Activated CD8-positive, alpha-beta memory T cell treated with anti-CD3 and anti-CD28 coated beads for 36 hours (primary cell): ENCODE measurements around the gene BAK1. TPM values are rescaled to one million over a fixed set of nuclear protein-coding genes. Genes with fewer than 3 reads are reported as not detected.
"Not testable (repeated sequence)": the region's sequence is repeated elsewhere in the genome, so short reads cannot be mapped to it uniquely, and the experiment has no call there.

Experiments used
- CTCF ChIA-PET: fragments of 350-600 bp; sonication (Branson Sonifier 250); formaldehyde crosslinking; loops from one replicate; lab custom pipeline; 2021; ENCODE audit warnings: antibody characterized with exemption; lab: Charles Lee
- POLR2A ChIA-PET: fragments of 350-600 bp; sonication (Branson Sonifier 250); formaldehyde crosslinking; loops from one replicate; lab custom pipeline; 2021; ENCODE audit warnings: antibody characterized with exemption; lab: Charles Lee
- total RNA-seq, 2 experiments: library from RNA; stranded (reverse); gene quantifications; one replicate each; pipeline ENCODE4 v1.2.3, GENCODE V29; 2021

Gene BAK1
- total RNA-seq, 2 experiments from 2014 or later, result 45.2 to 46.3 TPM

DNA sequence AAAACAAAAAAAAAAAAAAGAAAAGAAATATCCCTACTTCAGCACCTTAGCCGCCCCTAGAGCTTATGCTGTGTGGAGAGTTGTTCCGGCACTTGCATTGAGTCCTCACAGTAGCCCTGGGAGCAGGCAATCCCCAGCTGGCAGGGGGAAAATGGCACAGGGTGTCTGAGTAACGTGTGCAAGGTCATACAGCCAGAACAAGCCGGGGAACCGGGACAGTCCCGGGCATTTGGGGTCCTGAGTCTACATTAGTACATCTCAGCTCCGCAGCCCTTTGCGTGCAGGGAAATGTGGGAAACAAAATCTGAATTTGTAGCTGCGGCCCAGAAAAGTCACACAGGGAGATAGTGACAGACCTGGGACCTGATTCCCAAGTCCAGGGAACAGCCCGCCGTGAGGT, 3.4 kb downstream of the BAK1 start:
- ChIA-PET CTCF (interaction anchor here (1.3 kb wide), 1 partner anchor 9 kb away, joined by 3 read pairs; no protein-coding TSS in a partner anchor), POLR2A (interaction anchor here (0.6 to 0.7 kb wide), 2 partner anchors 24 to 212 kb away, joined by 3 to 4 read pairs; partner anchors contain the start of gene LEMD2)

DNA sequence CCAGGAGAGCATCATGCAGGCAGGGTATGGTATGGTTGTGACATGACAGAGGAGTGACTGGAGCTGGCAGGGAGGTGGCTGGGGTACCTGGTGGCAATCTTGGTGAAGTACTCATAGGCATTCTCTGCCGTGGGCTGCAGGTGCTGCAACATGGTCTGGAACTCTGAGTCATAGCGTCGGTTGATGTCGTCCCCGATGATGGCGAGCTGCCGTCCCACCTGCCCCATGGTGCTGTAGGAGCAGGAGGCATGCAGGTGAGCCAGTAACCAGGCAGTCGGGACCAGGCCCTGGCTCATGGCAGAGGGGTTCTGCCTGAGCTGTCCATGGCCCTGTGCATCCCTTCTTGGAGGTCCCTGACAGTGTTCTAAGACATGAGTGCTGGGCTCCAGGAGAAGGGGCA, 4.9 kb downstream of the BAK1 start:
- ChIA-PET CTCF (interaction anchor here (1.5 kb wide), 1 partner anchor 8 kb away, joined by 3 read pairs; no protein-coding TSS in a partner anchor), POLR2A (interaction anchor here (0.5 to 1.0 kb wide), 3 partner anchors 23 to 184 kb away, joined by 3 to 7 read pairs (median 4); partner anchors contain the start of gene ZBTB9)

DNA sequence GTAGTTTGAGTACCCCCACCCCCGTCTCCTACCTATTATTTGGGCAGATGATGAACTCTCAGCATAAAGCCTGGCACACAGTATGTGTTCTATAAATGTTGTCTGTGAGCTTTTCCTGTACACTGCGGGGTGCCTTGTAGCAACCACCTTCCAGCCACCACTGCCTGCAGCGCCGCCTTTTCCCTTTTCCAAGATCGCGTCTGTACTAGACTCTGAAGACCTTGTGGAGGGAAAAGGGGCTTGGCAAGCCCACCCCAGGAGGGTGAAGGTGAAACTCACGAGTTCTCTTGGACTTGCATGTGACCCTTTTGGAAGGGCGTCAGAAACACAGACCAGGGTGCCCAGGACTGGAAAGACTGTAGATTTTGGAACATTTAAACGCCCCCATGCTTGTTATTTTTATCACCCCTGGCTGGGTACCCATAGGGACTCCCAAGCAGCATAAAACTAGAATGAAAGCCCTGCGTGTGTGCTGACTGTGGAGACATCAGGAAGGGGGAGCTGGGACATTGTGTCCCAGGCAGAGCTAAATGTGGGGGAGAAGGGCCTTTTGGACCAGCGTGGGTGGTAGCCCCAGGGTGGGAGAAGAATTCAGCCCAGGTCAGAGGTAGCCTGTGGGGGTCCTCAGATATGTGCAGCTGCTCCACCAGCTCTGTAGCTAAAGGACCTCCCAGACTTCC, 8.3 kb downstream of the BAK1 start:
- CTCF ChIA-PET, result no interaction called here

DNA sequence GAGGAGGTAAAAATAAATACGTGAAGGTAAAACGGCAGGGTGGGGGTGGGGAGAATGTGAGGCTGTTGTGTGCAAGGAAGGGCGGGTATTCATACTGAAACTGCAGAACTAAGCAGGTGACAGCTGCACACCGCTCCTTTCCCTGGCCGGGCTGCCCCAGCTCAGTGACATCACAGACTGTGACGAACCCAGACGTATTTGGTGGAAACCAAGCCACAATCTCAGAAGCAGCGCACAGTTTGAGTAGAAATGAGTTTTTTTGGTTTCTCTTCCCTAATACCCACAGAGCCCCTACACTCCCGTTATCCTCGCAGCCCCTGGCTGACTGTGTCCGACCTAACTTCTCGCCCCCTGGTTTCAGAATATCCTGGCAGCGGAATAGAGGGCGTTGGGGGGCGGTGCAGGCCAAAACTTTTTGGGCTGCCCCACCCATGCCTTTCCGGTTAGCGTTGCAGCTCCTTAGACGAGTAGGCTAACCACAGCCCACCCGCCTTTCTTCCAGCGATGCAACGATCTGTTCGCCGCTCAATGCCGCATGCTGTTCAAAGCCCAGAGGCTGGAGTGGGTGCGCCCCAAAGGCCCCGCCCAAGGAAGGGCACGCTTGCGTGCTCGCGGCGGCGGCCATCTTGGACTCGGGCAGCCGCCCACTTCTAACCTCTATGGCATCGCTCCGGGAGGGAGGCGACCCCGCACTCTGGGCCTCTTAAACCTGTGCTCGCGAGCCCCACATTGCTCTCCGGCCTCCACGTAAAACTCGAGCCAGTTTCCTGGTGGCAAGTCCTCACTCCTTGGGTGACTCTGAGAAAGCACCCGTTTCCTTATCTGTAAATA, 9.1 kb downstream of the BAK1 start:
- ChIA-PET CTCF (interaction anchor here (0.5 to 1.2 kb wide), 5 partner anchors 14 to 260 kb away, joined by 3 to 6 read pairs (median 3); partner anchors contain the start of genes ITPR3, UQCC2 and ZBTB9), POLR2A (interaction anchor here (0.6 to 1.7 kb wide), 9 partner anchors 9 to 178 kb away, joined by 3 to 16 read pairs (median 5); partner anchors contain the start of genes BAK1, ITPR3 and ZBTB9)

More for the DNA sequence above, 8.3 kb downstream of the BAK1 start:
- POLR2A ChIA-PET, result interaction anchor here (1.3 to 1.7 kb wide), 4 partner anchors 8 to 139 kb away, joined by 3 to 16 read pairs (median 6); partner anchors contain the start of genes BAK1, ITPR3 and ZBTB9

DNA sequence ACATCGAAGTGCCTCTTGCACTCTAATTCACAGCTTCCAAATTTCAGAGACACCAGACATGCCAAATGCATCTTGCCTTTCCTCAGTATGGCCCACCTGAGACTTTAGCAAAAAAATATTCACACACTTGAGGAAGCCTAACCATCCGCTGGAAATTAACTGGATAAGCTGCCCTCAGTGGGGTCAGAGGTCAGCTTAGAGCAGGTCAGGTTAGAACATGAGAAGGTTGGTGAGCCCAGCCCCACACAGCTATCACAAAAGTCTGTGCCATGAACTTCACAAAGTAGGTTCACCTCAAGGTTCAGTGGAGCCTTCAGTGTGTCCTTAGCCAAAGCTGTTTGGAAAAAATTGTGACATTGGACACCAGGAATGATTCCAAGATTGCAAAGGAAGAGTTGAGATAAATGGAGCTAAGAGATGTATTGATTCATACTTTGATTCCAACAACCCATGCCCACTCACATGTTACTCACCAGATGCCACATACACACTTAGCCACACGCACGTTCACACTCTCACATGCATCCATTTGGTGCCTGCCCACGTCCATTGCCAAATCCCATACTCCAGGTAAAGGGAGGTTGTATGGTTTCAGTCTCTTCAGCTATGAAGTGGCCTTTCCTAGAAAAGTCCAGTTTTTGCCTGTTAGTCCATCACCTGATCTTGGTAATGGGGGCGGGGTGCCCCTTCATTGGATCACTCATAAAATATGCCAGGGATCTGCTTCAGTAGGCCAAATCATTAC, 11.1 kb downstream of the BAK1 start:
- ChIA-PET CTCF (interaction anchor here (0.6 to 0.7 kb wide), 2 partner anchors 72 to 545 kb away, joined by 3 read pairs; no protein-coding TSS in a partner anchor), POLR2A (no interaction called here)

DNA sequence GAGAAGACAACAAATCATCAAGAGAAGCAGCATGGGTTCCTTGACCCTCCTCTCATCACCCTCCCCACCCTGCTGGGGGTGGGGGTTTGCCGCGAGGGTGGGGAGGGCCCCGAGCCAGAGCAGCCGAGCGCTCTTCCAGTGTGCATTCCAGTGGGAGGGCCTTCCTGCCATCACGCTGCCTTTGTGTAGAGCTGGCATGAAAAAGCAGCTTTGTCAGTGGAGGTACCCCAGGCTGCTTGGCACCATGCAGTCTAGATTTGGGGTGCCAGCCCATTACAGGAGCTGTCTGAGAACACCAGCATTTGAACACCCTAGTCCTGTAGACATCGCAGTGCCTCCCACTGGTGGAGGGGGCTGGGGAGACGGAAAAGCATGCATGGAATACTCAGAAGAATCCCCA, 12.2 kb downstream of the BAK1 start:
- ChIA-PET CTCF (interaction anchor here (0.5 to 0.6 kb wide), 2 partner anchors 17 to 36 kb away, joined by 3 read pairs; no protein-coding TSS in a partner anchor), POLR2A (no interaction called here)

DNA sequence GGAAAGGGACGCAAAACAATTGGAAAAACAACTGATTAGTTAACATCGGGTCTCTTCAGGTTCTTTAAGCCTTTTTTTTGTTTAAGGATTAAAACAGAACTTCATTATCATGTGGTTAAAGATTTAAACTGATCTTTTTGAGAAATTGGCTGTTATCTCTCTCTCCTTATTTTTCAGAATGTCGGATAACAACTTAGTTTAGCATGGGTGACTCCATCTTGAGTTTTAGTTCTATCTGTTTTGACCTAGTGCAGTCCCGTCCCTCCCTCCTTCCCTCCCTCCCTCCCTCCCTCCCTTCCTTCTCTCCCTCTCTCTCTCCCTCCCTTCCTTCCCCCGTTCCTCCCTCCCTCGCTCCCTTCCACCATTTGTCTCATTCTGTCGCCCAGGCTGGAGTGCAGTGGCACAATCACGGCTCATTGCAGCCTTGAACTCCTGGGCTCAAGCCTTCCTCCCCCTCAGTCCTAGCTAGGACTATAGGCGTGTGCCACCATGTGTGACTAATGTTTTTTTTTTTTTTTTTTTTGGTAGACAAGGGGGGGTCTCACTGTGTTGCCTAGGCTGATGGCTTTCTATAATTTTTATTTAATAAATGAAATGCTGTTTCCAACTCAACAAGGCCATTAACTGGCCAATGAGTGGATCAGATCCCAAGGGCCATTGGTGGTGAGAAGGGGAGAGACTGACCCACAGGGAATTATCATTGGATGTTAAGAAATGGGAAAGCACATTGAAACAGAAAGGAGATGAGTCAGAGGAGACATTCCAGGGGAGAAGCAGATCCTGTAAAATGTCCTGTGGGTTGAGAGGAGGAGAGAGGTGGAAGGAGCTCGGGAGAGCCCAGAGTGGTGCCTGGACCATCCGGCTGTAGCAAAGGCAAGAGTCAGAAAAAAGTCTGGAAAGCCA, 13.6 kb downstream of the BAK1 start:
- ChIA-PET CTCF (interaction anchor here (0.6 kb wide), 1 partner anchor 122 kb away, joined by 3 read pairs; no protein-coding TSS in a partner anchor), POLR2A (no interaction called here)

DNA sequence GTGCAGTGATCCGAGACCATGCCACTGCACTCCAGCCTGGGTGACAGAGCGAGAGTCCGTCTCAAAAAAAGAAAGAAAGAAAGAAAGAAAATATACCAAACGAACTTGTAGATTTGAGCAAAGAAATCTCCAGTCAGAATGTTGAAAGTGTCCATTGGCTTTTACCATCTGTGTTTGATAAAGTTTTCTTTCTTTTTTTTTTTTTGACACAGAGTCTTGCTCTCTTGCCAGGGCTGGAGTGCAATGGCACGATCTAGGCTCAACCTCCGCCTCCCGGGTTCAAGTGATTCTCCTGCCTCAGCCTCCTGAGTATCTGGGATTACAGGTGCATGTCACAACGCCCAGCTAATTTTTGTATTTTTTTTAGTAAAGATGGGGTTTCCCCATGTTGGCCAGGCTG, 21.3 kb downstream of the BAK1 start:
- ChIA-PET CTCF (interaction anchor here (0.6 kb wide), 1 partner anchor 161 kb away, joined by 3 read pairs; no protein-coding TSS in a partner anchor), POLR2A (no interaction called here)

DNA sequence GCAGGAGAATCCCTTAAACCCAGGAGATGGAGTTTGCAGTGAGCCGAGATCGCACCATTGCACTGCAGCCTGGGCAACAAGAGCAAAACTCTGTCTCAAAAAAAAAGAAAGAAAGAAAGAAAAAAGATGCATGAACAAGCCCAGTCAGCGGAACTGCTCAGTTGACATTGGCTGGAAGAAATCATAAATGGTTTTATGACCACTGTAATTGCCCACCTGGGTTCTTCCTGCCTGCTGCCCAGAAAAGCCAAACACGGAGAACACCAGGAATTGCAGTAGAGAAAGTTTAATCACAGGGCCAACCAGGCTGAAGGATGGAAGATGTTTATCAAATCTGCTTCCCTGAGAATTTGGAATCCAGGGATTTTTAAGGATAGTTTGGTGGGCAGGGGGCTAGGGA, 22.7 kb downstream of the BAK1 start:
- POLR2A ChIA-PET, result no interaction called here
- CTCF ChIA-PET, result no interaction called here

DNA sequence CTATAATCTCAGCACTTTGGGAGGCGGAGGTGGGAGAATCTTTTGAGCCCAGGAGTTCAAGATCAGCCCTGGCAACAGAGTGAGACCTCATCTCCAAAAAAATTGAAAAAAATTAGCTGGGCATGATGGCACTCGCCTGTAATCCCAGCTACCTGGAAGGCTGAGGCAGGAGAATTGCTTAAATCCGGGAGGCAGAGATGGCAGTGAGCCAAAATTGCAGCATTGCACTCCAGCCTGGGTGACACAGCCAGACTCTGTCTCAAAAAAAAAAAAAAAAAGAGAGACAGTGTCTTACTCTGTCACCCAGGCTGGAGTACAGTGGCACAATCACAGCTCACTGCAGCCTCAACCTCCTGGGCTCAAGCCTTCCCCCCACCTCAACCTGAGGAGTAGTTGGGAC, 27.2 kb downstream of the BAK1 start:
- POLR2A ChIA-PET, result interaction anchor here (0.6 kb wide), 1 partner anchor 22 kb away, joined by 7 read pairs; no protein-coding TSS in a partner anchor
- CTCF ChIA-PET, result interaction anchor here (0.6 to 1.1 kb wide), 2 partner anchors 9 to 669 kb away, joined by 3 to 5 read pairs; no protein-coding TSS in a partner anchor

DNA sequence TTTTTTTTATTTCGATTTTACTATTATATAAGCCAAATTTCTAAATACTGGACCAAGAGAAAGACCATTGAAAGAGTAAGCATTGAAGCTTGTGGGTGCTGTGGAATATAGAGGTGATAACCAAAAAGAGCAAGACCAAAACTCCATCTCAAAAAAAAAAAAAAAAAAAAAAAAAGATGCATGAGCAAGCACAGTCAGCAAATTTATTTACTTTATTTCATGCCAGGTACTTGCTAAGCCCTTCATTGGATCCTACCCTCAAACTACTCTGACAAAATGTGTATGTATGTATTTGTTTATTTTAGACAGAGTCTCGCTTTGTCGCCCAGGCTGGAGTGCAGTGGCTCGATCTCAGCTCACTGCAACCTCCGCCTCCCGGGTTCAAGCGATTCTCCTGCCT, 27.8 kb downstream of the BAK1 start:
- ChIA-PET CTCF (interaction anchor here (0.6 to 1.1 kb wide), 4 partner anchors 10 to 670 kb away, joined by 3 to 5 read pairs (median 4); no protein-coding TSS in a partner anchor), POLR2A (interaction anchor here (0.6 kb wide), 2 partner anchors 23 to 24 kb away, joined by 3 to 7 read pairs; no protein-coding TSS in a partner anchor)

DNA sequence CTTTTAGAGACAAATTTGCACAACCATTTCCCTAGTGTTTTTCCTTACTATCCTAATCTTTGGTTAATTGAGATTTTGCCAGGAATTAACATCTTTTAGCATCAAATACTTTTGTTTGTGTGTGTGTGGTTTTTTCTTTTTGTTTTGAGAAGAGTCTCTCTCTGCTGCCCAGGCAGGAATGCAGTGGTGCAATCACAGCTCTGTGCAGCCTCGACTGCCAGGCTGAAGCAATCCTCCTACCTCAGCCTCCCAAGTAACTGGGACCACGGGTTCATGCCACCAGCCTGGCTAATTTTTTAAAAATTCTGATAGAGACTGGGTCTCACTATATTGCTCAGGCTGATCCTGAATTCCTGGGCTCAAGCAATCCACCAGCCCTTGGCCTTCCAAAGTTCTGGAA, 28.5 kb downstream of the BAK1 start:
- ChIA-PET POLR2A (no interaction called here), CTCF (interaction anchor here (0.7 to 1.1 kb wide), 3 partner anchors 29 to 607 kb away, joined by 3 to 4 read pairs (median 4); no protein-coding TSS in a partner anchor)

DNA sequence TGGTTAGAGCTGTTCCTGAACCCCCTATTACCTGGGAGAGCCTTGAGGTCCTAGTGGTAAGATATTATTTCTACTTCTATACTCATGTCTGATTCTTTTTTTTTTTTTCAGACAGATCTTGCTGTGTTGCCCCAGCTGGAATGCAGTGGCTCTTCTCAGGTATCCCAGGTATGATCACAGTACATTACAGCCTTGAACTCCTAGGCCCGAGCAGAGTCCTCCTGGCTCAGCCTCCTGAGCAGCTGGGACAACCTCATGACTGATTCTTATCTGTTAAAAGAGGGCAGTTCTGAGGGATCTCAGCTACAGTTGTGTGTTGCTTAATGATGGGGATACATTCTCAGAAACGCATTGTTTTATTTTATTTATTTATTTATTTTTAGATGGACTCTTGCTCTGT, 30.2 kb downstream of the BAK1 start:
- ChIA-PET CTCF (no interaction called here), POLR2A (interaction anchor here (0.7 kb wide), 1 partner anchor 102 kb away, joined by 9 read pairs; no protein-coding TSS in a partner anchor)

DNA sequence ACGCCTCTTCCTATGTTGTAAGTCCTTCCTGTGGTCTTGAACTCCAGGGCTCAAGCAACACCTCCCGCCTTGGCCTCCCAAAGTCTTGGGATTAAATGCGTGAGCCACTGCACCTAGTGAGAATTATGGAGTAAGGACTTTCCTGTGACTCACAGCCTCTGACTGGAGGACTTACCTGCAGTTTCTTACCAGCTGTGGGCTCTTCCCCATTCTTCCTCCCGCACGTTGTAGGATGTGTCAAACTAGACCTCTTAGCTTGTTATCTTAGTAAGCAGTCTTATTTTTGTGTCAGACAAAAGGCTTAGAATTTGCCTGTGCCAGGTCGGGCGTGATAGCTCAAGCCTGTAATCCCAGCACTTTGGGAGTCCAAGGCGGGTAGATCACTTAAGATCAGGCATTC, 30.9 kb downstream of the BAK1 start:
- CTCF ChIA-PET, result no interaction called here
- POLR2A ChIA-PET, result interaction anchor here (0.7 kb wide), 1 partner anchor 28 kb away, joined by 7 read pairs; no protein-coding TSS in a partner anchor

DNA sequence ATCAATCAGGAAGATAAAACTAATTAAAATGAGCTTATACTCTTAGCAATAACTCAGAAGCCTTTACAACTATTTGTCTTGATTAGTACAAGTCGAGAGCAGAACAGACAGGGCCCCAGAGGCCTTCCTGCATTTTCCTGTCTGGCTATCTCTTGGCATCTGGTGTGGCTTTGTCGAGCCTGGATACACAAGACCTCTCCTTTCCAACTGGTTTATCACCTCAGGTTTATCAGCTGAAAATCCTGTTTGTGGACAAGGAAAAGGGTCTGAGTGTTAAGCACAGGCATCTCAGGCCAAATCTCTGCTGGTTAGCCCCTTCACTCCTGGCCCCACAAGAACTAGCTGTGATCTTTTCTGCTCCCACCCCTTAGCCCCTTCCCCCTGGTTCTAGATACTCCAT, 32.6 kb downstream of the BAK1 start:
- ChIA-PET CTCF (no interaction called here), POLR2A (interaction anchor here (0.7 kb wide), 2 partner anchors 39 to 143 kb away, joined by 3 to 4 read pairs; no protein-coding TSS in a partner anchor)

DNA sequence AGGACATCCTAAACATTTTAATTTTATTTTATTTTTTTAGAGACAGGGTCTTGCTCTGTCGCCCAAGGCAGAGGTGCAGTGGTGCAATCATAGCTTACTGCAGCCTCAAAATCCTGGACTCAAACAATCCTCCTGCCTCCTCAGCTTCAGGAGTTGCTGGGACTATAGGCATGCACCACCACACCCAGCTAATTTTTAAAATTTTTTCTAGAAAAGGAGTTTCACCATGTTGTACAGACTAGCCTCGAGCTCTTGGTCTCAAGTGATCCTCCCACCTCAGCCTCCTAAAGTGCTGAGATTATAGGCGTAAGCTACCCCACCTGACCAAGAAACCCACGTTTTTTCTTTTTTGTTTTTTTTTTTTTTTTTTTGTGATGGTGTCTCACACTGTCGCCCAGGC, 33.3 kb downstream of the BAK1 start:
- ChIA-PET POLR2A (no interaction called here), CTCF (no interaction called here)

DNA sequence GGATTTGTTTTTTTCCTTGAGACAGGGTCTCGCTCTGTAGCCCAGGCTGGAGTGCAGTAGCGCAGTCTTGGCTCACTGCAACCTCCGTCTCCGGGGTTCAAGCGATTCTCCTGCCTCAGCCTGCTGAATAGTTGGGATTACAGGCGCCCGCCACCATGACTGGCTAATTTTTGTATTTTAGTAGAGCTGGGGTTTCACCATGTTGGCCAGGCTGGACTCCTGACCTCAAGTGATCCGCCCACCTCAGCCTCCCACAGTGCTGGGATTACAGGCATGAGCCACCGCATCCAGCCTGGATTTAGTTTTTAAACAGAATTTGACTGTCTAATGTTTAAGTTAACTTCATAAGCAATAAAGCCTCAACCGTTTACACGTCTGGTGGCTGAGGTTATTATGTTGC, 34.8 kb downstream of the BAK1 start:
- CTCF ChIA-PET, POLR2A ChIA-PET: not testable (repeated sequence)
